Inflammatory macrophage treated with lipopolysaccharide for 4 hours (primary cell): Measurements from ENCODE around the gene OR7G3.

Source experiments
- DNase-seq: peaks from one replicate; pipeline ENCODE4 v3.0.0-alpha.2; 2020

OR7G3 gene

DNA sequence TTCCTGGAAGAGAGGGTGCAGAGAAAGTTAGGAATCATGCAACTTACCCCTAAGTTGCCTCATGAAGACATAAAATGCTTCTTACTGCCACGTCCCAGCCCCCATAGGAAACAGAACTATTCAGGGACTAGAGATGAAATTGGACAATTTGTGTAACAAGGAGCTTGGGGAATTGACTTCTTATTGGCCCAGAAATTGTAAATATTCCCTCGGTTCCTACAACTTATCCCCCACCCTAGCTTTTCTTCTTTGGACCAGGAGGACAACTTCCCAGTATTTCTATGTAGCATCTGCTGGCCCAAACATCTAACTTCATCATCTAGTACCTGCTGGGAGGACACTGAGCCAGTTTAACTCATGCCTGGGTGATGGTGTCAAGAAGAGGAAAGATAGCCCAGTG is 40.0 kb downstream of the OR7G3 start, which contains the start of gene OR1M1:
Gene OR1M1, plus strand, starts transcription at position 301 of the 400 bp plus-strand sequence. CDS start 6,184 bp downstream, outside the sequence.
- DNase-seq = no peak

DNA sequence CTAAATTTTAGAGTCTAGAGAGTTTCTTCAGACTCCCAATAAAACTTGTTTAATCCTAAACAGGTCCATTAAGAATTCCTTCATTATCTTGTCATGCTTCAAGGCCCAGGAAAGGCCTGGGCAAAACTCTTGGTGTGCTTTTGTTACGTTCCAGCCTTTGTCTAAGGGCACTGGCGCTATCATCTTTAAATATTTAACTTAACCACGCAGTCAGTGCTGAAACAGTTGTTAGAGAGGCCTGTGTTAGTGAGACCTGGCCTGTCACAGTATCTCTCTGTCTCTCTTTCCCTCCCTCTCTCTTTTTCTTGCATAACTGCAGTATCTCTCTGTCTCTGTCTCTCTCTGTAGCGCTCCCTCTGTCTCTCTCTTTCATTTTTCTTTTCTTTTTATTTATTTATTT is 48.1 kb downstream of the OR7G3 start:
- no peak for DNase-seq

DNA sequence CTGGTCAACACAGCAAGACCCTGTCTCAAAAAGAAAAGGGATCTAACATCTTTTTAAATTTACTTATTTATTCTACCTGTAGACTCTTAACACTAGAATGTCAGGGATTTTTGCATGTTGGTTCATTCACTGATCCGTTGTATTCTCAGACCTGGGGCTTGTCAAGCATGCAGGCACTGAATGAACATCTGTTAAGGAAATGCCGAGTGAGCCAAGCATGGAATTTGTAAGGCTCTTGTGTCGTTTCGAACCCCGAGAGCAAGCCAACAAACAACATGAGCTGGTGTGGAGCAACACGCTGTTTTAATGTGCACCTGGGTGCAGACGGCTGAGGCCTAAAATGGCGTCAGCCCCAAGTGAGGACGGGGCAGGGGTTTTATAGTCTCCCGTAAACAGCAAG is 49.8 kb downstream of the OR7G3 start:
- no peak for DNase-seq
